ENCODE data around the gene TXNDC12. TPM values are rescaled to one million over a fixed set of nuclear protein-coding genes. Genes with fewer than 3 reads are reported as not detected.

The TXNDC12 gene
- total RNA-seq, 1 donor from 2014 or later: 85.7 TPM

GRCh38 chr1:52045236-52045635 lies 9.8 kb downstream of the TXNDC12 start:
- DNase-seq (ENCODE audit: low read depth): no peak
- no peak for TF ChIP-seq CTCF (conservative IDR thresholded peaks at IDR 0.05; ENCODE audit: low read depth, low read length)
- no peak overlapping the region for H3K4me3 ChIP-seq (ENCODE audit: low read depth, low read length)

- no peak for DNase-seq (ENCODE audit: low read depth)
- no peak overlapping the region for H3K4me3 ChIP-seq (ENCODE audit: low read depth, low read length)
- TF ChIP-seq CTCF (conservative IDR thresholded peaks at IDR 0.05; ENCODE audit: low read depth, low read length): no peak
Measured at GRCh38 chr1:52041551-52042185, 13.3 kb downstream of the TXNDC12 start.

GRCh38 chr1:52037909-52038308 lies 17.1 kb downstream of the TXNDC12 start:
- no peak overlapping the region for H3K4me3 ChIP-seq (ENCODE audit: low read depth, low read length)
- no peak for TF ChIP-seq CTCF (conservative IDR thresholded peaks at IDR 0.05; ENCODE audit: low read depth, low read length)
- no peak for DNase-seq (ENCODE audit: low read depth)

GRCh38 chr1:52037402-52037814 lies 17.6 kb downstream of the TXNDC12 start:
- no peak for DNase-seq (ENCODE audit: low read depth)
- no peak overlapping the region for H3K4me3 ChIP-seq (ENCODE audit: low read depth, low read length)
- TF ChIP-seq CTCF (conservative IDR thresholded peaks at IDR 0.05; ENCODE audit: low read depth, low read length): no peak

GRCh38 chr1:52034050-52034384 lies 21.0 kb downstream of the TXNDC12 start:
- no peak for DNase-seq (ENCODE audit: low read depth)
- peak overlapping the region; percentile 89 for H3K4me3 ChIP-seq (ENCODE audit: low read depth, low read length)
- TF ChIP-seq CTCF (conservative IDR thresholded peaks at IDR 0.05; ENCODE audit: low read depth, low read length): no peak

GRCh38 chr1:52033190-52034049 lies 21.6 kb downstream of the TXNDC12 start, which contains the start of gene KTI12:
Gene KTI12 (minus strand): TSS chr1:52033810. CDS start chr1:52033761, 49 bp downstream.
- H3K4me3 ChIP-seq (ENCODE audit: low read depth, low read length): peak within 1 kb of the TSS; percentile 89
- no peak for DNase-seq (ENCODE audit: low read depth)
- TF ChIP-seq CTCF (conservative IDR thresholded peaks at IDR 0.05; ENCODE audit: low read depth, low read length): no peak
